Hepatocyte (in vitro differentiated cells): ENCODE measurements around the gene HMGN4. TPM values are rescaled to one million over a fixed set of nuclear protein-coding genes. Genes with fewer than 3 reads are reported as not detected.

ENCODE experiments used
- DNase-seq: peaks from one replicate; pipeline ENCODE4 v3.0.0-alpha.2; 2016; ENCODE audit warnings: low spot score
- H2AFZ ChIP-seq: fragments of 200-600 bp; sonication (generic); 2 replicates; pipeline ENCODE4 v1.6.0; 2016; ENCODE audit warnings: antibody characterized with exemption, mild to moderate bottlenecking
- H3K27ac ChIP-seq: fragments of 200-600 bp; sonication (generic); 2 replicates; pipeline ENCODE4 v1.5.1; 2016; ENCODE audit warnings: mild to moderate bottlenecking
- H3K27me3 ChIP-seq: fragments of 200-600 bp; sonication (generic); 2 replicates; pipeline ENCODE4 v1.6.1; 2016
- H3K36me3 ChIP-seq: fragments of 200-600 bp; sonication (generic); replicated peaks from 2 replicates; pipeline ENCODE4 v1.5.1; 2016; ENCODE audit warnings: low read depth; ENCODE audit not compliant: insufficient read depth
- H3K4me1 ChIP-seq: fragments of 200-600 bp; sonication (generic); 2 replicates; pipeline ENCODE4 v1.5.1; 2016; ENCODE audit warnings: mild to moderate bottlenecking, moderate library complexity; ENCODE audit not compliant: insufficient read depth
- H3K4me2 ChIP-seq: fragments of 200-600 bp; sonication (generic); 2 replicates; pipeline ENCODE4 v1.6.0; 2016
- H3K4me3 ChIP-seq: fragments of 200-600 bp; sonication (generic); 2 replicates; pipeline ENCODE4 v1.5.1; 2016; ENCODE audit warnings: mild to moderate bottlenecking
- H3K79me2 ChIP-seq: fragments of 200-600 bp; sonication (generic); 2 replicates; pipeline ENCODE4 v1.6.0; 2017; ENCODE audit warnings: mild to moderate bottlenecking
- H3K9me2 ChIP-seq: fragments of 200-600 bp; sonication (generic); replicated peaks from 2 replicates; pipeline ENCODE4 v1.6.0; 2017; ENCODE audit warnings: mild to moderate bottlenecking; ENCODE audit not compliant: insufficient read depth
- H3K9me3 ChIP-seq: fragments of 200-600 bp; sonication (generic); 2 replicates; pipeline ENCODE4 v1.5.1; 2016; ENCODE audit warnings: low read depth, mild to moderate bottlenecking
- H4K20me1 ChIP-seq: fragments of 200-600 bp; sonication (generic); 2 replicates; pipeline ENCODE4 v1.6.0; 2016; ENCODE audit warnings: mild to moderate bottlenecking; ENCODE audit not compliant: insufficient read depth, poor library complexity, severe bottlenecking
- CTCF ChIP-seq: fragments of 200-600 bp; sonication (generic); IDR thresholded peaks from 2 replicates; pipeline ENCODE4 v1.5.1; 2016; ENCODE audit warnings: antibody characterized with exemption, mild to moderate bottlenecking; ENCODE audit not compliant: poor library complexity
- EZH2 ChIP-seq: fragments of 200-600 bp; sonication (generic); IDR thresholded peaks from 2 replicates; pipeline ENCODE4 v1.6.1; 2016; ENCODE audit warnings: antibody characterized with exemption, mild to moderate bottlenecking, borderline replicate concordance
- EZH2phosphoT487 ChIP-seq: fragments of 200-600 bp; sonication (generic); IDR thresholded peaks from one replicate; pipeline ENCODE4 v1.6.1; 2018; ENCODE audit warnings: antibody characterized with exemption, mild to moderate bottlenecking, low read depth, moderate library complexity; ENCODE audit not compliant: unreplicated experiment, severe bottlenecking
- WGBS: methylation state at CpG from one replicate; pipeline ENCODE4 v1.1.6; 2016; ENCODE audit warnings: low lambda C conversion rate; ENCODE audit errors: missing lambda C conversion rate; 5-methylcytosine and 5-hydroxymethylcytosine counted together
- polyA plus RNA-seq: library from polyadenylated mRNA; unstranded; fragments of >200 nt; fragmentation: Nextera tagmentation; extraction: Ambion mirVana; gene quantifications from 2 replicates; pipeline ENCODE4 v1.2.1, GENCODE V29; 2016
- total RNA-seq: library from RNA; depleted of rRNA; stranded (reverse); fragments of >200 nt; gene quantifications from 2 replicates; pipeline ENCODE4 v1.2.3, GENCODE V29; 2014

HMGN4 gene
- total and polyA plus RNA-seq, 2 experiments from 2014 or later: 41.2 to 53.5 TPM

- H2AFZ ChIP-seq: peak overlapping the region; percentile 63
- no peaks in the 10 kb centered on the region for H4K20me1 ChIP-seq
- H3K4me3 ChIP-seq: peak overlapping the region; percentile 63
- no peak for TF ChIP-seq EZH2phosphoT487
- no peak for TF ChIP-seq EZH2
- H3K79me2 ChIP-seq: no peaks in the 10 kb centered on the region
- H3K27me3 ChIP-seq: no peaks in the 10 kb centered on the region
- H3K4me1 ChIP-seq: no peaks in the 10 kb centered on the region
- WGBS: 0% methylated on average over 13 of the region's 13 CpGs
- no peaks in the 10 kb centered on the region for H3K36me3 ChIP-seq
- no peaks in the 10 kb centered on the region for H3K9me2 ChIP-seq
- peak; percentile 86 for DNase-seq
- peak overlapping the region; percentile 79 for H3K4me2 ChIP-seq
- H3K9me3 ChIP-seq: no peaks in the 10 kb centered on the region
- H3K27ac ChIP-seq: peak overlapping the region; percentile 61
Observed at GRCh38 chr6:26553264-26553634, 15.1 kb downstream of the HMGN4 start.

GRCh38 chr6:26553635-26554446 lies 15.7 kb downstream of the HMGN4 start:
- TF ChIP-seq CTCF: no peak
- peak overlapping the region; percentile 61 for H3K27ac ChIP-seq
- peak overlapping the region; percentile 79 for H3K4me2 ChIP-seq
- DNase-seq: peak; percentile 82
- no peaks in the 10 kb centered on the region for H3K36me3 ChIP-seq
- H3K9me3 ChIP-seq: no peaks in the 10 kb centered on the region
- no peaks in the 10 kb centered on the region for H3K27me3 ChIP-seq
- peak overlapping the region; percentile 63 for H3K4me3 ChIP-seq
- H3K79me2 ChIP-seq: no peaks in the 10 kb centered on the region
- H4K20me1 ChIP-seq: no peaks in the 10 kb centered on the region
- H3K9me2 ChIP-seq: no peaks in the 10 kb centered on the region
- peak overlapping the region; percentile 49 for H2AFZ ChIP-seq
- H3K4me1 ChIP-seq: no peaks in the 10 kb centered on the region
- under 1% methylated on average over 19 of the region's 19 CpGs for WGBS

- WGBS: 29% methylated on average over 1 of the region's 1 CpG
Observed at GRCh38 chr6:26554447-26554696, 16.2 kb downstream of the HMGN4 start.

More at GRCh38 chr6:26554447-26554696, 16.2 kb downstream of the HMGN4 start:
- Histone ChIP-seq H4K20me1 (no peaks in the 10 kb centered on the region), H3K4me2 (peak overlapping the region; percentile 79), H3K4me3 (peak overlapping the region; percentile 63), H3K27ac (peak overlapping the region; percentile 38), H3K9me3 (no peaks in the 10 kb centered on the region), H3K4me1 (no peaks in the 10 kb centered on the region), H2AFZ (peak overlapping the region; percentile 19), H3K36me3 (no peaks in the 10 kb centered on the region), H3K79me2 (no peaks in the 10 kb centered on the region), H3K27me3 (no peaks in the 10 kb centered on the region), H3K9me2 (no peaks in the 10 kb centered on the region)
- TF ChIP-seq EZH2phosphoT487 (no peak), EZH2 (no peak), CTCF (no peak)
- DNase-seq: no peak
